Ureter (tissue), 1 donor: ENCODE measurements around the gene SPIRE1. TPM values are rescaled to one million over a fixed set of nuclear protein-coding genes. Genes with fewer than 3 reads are reported as not detected.
"Not testable (repeated sequence)": the region's sequence is repeated elsewhere in the genome, so short reads cannot be mapped to it uniquely, and the experiment has no call there.

Source experiments
- DNase-seq: peaks from one replicate; pipeline ENCODE4 v3.0.0-alpha.2; 2020; ENCODE audit warnings: low spot score
- total RNA-seq: library from RNA; stranded (reverse); gene quantifications from one replicate; pipeline ENCODE4 v1.2.4, GENCODE V29; 2023
- donor health status: DM: yes; HTN: yes; CAD: no.

SPIRE1 gene
- total RNA-seq, 1 donor from 2014 or later = 28.1 TPM

GRCh38 chr18:12554796-12555388 lies 103.0 kb downstream of the SPIRE1 start:
- no peak for DNase-seq

- DNase-seq = no peak
Measured at GRCh38 chr18:12552879-12553242, 105.0 kb downstream of the SPIRE1 start.

- DNase-seq = not testable (repeated sequence)
Measured at GRCh38 chr18:12551943-12552878, 105.7 kb downstream of the SPIRE1 start.

- DNase-seq = not testable (repeated sequence)
Measured at GRCh38 chr18:12551466-12551865, 106.4 kb downstream of the SPIRE1 start.

- no peak for DNase-seq
Measured at GRCh38 chr18:12543697-12544096, 114.2 kb downstream of the SPIRE1 start.

GRCh38 chr18:12540751-12541150 lies 117.2 kb downstream of the SPIRE1 start:
- no peak for DNase-seq

GRCh38 chr18:12539158-12539557 lies 118.7 kb downstream of the SPIRE1 start:
- DNase-seq = not testable (repeated sequence)

GRCh38 chr18:12534820-12535219 lies 123.1 kb downstream of the SPIRE1 start:
- DNase-seq = no peak

- DNase-seq = no peak
Measured at GRCh38 chr18:12532661-12533060, 125.2 kb downstream of the SPIRE1 start.

GRCh38 chr18:12531749-12532148 lies 126.2 kb downstream of the SPIRE1 start:
- no peak for DNase-seq

GRCh38 chr18:12520442-12520992 lies 137.4 kb downstream of the SPIRE1 start:
- no peak for DNase-seq

- DNase-seq = no peak
Measured at GRCh38 chr18:12518832-12519531, 138.9 kb downstream of the SPIRE1 start.

- DNase-seq = no peak
Measured at GRCh38 chr18:12518326-12518725, 139.6 kb downstream of the SPIRE1 start.

GRCh38 chr18:12517142-12517825 lies 140.6 kb downstream of the SPIRE1 start:
- no peak for DNase-seq

GRCh38 chr18:12516049-12516630 lies 141.8 kb downstream of the SPIRE1 start:
- no peak for DNase-seq

GRCh38 chr18:12515550-12515949 lies 142.4 kb downstream of the SPIRE1 start:
- DNase-seq = no peak

- no peak for DNase-seq
Measured at GRCh38 chr18:12507007-12507406, 150.9 kb downstream of the SPIRE1 start.

GRCh38 chr18:12500986-12501385 lies 156.9 kb downstream of the SPIRE1 start:
- no peak for DNase-seq

GRCh38 chr18:12497839-12498238 lies 160.1 kb downstream of the SPIRE1 start:
- no peak for DNase-seq

- DNase-seq = no peak
Measured at GRCh38 chr18:12497296-12497695, 160.6 kb downstream of the SPIRE1 start.

GRCh38 chr18:12492907-12493306 lies 165.0 kb downstream of the SPIRE1 start:
- no peak for DNase-seq
